ENCODE measurements around the gene RGMB.
A peak's percentile ranks its signal among the peaks of the same experiment; 100 is the strongest.

RGMB gene

DNA sequence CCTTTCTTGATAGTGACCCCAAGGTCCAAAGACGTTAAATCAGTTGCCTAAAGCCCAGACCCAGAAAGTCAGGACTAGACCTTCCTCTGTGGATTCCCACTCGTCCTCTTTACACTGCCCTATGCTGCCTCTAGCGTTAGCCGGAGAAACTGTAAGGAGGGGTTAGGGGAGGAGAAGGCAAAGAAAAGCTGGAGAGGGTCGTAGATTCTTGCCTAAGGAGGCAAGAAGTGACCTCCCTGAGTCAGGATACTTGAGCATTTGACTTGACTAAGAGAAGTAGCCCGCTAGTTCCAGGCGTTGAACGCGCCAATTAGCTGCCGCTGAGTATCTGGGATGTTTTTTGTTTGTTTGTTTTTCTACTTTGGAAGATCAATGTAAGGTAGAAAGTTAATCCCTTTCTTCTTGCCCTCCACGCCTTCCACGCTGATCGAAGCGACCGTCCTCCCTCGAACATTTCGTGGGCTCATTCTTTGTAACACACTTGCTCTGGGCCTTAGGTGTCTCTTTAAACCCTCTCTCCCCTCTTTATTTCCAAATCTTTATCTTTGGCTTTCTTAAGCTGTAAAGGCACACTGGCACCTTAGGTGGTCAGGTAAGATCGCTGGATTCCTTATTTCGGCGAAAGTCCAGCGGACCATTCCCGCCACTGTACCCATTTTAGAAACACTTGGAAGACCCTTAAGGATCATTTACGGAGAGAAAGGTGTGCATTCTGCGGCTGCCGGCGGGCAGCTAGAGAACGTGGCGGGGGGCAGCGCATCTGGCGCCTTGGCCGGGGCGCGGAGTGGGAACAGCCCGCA, 5.1 kb upstream of the RGMB start:
- DNase-seq (ENCODE audit: low spot score), result peak; percentile 74

DNA sequence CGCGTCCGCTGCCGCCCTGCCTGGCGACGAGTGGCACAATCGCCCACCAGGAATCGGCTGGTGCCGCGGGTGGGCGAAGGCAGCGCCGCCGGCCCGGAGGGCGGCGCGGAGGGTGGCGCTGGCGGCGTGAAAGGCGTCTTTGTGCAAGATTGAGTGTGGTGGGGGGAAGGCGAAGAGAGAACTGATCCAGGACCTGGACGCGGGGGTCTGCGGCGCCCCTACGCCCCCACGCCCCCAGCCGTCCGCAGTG, 4.6 kb upstream of the RGMB start:
- DNase-seq (ENCODE audit: low spot score), result no peak

DNA sequence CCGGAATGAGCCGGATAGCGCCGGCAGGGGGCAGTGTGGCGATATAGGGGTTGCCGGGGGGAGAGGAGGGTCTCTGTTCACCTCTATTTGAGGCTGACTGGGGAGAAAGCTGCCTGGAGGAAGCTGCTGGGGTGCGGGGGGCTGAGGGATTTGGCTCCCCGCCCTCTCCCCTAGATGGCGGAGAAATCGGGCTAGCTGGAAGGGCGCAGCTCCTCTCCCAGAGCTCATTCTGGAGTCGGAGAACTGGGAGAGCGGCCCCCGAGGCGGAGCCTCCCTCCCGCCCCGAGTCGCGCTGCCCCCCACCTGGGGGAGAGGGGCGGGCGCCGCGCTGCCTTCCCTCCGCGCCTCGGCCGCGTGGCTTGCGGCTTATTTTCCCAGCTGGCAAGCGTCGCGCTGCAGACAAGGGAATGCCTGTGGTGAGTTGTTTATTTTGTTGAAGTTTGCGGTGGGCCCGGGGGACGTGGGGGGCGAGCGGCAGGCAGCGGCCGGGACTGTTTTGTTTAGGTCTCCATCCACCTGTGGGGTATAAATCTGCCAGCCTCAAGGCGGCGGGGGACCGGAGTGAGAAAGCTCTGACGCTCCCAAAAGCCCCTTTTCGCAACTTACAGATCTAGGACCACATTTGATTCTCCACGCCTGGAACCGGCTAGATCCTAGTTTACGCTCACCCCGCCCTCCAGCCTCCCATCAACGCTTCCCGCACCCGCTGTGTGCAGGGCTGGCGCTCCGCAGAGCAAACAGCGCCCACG, 4.1 kb upstream of the RGMB start:
- peak; percentile 86 for DNase-seq (ENCODE audit: low spot score)

DNA sequence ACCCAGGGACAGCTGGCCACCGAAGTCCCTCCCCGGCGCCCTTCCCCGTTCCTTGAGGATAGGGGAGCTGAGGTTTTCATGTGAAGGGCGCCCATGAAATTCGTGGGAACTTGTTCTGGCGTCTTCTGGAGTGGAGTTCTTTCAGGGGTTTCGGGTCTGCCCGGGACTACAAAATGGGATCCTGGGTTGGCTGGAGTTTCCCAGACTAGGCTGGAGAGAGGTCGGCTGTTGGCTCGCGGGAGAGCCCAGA, 3.6 kb upstream of the RGMB start:
- no peak for DNase-seq (ENCODE audit: low spot score)

DNA sequence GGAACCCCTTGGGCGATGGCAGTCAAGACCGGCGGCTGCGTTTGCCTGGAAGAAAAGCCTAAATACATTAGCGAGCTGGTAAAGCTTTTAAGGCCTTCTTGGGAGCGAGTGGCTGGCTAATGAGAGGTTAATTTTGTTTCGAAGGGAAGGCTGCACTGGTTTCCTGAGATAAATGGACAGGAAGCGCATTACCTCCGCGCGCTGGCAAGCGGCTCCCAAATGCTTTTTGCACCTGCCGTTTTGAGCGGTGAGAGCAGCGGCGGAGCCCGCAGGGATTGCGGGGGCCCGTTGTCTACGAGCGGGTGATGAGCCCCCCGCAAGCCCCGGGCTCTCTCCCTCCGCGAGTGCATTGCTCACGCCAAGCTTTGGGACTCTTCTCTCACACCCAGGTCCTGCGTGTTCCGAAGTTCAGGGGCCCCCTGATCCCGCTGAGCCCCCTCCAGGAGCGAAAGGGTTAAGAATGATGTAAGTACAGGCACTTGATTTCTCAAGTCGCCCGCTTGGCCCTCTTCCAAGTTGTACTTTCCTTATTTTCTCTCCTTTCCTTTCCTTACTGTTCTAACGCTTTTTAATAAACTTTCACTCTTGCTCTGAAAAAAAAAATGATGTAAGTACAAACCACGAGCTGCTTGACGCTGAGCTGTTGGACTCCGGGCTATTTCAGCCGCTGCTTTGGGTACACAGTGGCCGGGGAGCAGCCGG, 3.1 kb upstream of the RGMB start:
- peak; percentile 60 for DNase-seq (ENCODE audit: low spot score)

DNA sequence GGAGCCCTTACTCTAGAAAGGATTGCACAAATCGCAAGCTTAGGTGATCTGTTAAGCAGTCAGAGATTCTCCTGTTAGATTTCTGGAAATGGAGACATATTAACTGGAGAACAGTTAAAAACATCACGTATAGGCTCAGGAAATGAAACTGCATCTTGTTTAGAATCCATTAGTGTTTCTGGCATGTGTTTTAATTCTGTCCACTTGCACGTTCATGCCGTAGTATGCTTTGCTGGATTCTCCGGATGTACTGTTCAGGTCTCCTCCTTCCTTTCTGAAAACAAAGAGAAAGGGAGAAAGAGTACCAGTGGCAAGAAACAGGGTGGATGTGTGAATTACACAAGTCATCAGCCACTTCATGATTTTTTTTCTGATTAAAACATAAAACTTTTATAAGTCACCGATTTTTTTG, 2.5 kb upstream of the RGMB start:
- no peak for DNase-seq (ENCODE audit: low spot score)

DNA sequence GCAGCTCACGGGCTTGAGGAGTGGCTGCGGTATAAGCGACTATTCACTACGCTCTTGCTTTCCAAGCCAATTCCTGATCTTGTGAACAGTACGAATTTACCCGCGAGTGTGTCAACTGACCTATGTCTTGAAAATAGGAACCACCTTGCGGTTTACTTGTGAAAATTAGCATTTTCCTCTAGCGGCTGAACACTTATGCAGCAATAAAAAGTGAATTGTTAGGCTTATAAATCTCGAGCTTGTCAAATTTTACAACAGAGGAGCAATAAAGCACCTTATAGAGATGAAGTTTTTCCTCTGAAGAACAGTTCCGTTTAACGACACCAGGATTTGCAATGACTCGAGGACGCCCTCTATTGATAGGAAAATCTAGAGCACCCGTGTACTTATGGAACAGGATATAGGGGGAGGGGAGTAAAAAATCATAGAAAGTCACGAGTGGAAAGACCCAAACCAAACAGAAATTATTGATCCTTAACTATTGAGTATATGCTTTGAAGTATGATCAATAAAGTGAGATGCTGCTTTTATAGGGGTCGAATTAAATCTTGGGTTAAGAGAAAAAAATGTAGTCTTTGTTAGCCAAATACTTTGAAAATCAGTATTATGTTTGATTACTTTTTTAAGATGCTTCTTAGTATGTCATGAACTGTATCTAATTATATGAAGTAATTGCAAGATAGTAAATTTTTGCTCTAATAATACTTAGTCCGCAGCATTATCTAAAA, 1.9 kb upstream of the RGMB start:
- DNase-seq (ENCODE audit: low spot score), result peak; percentile 63

DNA sequence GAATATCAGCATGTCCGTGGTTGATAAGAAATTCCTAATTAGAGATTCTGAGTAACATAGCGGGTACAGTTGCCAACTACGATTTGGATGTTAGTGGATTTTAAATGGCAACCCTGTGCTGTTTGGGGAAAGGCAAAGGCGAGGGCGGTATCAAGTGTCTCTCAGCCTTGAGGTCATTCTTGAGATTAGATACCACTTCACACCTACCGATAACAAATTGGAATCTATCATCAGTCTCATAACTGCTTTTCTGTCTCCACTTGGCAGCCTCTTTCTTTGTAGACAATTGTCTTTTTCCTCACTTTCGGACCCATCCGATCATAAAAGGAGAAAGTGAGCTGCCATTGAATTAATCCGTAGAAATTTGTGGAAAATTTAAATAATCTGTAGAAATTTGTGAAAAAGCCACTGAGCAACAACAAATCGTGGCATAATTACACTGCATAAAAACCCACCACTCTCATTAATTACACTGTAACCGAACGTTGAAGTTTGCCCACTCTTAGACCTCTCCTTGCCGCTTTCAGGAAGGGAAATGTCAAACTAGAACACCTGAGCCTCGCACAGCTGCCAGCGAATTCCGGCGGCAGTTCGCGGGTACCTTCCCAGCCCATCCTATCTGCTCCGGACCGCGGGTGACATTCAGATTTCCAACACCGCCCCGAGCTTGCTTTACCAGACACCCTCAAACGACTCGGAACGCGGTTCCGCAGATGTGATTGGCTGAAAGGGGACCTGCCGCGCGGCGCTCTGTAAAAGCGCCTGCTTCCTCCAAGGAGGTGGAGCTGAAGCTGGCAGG, 849 bp upstream of the RGMB start:
- peak; percentile 87 for DNase-seq (ENCODE audit: low spot score)

DNA sequence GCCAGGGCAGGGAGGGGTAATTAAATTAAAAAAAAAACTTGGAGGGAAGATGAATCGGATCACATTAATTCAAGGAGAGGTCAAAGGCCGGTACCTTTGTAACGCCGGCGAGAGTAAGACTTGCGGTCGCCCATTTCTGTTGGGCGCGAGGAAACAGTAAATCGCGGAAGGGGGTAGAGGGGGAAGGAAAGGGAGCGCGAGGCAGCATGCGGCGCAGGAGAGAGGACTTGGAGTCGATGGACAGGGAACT, 324 bp upstream of the RGMB start:
- DNase-seq (ENCODE audit: low spot score), result no peak

DNA sequence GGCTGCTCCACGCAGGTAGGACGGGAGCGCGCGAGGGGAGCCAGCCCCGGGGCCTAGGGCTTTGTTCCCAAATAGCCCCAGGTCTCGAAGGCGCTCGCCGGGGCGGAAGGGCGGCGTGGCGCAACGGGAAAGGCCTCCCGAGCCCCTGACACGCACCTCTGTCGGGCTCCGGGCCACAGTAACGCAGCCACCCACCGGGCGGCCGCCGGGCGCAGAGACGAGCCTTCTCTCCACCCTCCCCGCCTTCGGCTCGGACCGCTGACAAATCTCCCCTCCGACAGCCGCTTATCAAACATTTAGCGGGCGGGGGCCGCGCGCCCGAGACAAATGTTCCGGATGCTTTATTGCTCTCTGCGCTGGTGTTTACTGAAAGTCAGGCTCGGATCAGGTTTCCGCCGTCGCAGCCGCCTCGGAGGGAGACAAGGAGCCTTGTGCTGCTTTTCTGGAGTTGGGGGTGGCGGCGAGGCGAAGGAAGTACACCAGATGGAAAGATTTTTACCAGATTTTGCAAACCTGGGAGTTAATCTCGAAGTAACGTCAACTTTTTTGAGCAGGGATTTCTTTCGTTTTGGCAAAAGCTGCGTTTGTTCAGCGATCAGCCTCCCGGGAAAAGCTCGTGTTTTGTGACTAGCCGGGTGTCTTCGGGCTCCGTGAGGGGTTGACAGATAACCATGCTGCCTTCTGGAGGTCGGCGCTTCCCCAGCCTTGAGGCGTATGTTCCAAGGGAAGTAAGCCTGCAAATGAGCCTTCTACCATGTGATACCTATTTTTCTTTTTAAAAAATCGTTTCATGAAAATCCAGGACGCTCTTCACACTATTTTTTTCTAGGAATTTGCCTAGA, 950 bp downstream of the RGMB start:
- DNase-seq (ENCODE audit: low spot score), result peak; percentile 82

DNA sequence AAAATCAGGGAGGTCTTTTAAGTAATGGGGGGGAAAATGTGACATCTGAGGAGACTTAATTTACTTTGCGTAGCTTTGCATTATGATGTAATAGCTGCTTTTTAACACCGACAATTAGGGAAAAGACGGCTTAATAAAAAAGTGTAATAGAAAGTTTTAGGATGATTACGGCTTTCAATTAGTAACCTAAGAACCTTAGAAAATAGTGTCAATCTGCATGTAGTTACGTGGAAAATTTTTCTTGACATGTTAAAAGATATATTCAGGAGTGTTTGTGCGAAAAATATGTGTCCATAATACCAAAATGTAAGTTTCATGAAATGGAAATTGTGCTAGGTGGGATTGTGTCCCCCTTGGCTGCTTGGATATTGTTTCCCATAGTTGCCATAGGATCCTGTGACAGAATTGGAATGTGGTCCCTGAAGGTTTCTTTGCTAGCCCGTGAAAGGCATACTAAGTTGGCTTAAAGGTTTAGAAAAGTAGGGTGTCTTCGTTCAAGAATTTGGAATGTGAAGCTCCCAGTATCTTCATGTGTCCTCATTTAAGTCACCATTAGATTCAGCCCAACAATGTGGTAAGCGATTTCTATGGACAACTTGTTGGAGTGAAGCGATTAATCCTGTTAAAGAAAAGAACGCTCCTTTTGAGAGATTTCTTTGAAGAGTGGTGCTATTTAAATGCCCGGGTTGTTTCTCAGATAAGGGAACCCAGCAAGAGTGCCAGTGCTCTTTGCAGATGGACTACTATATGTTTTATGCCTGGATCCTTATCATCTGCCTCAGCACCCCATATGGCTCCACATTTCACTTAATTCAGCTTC, 2.0 kb downstream of the RGMB start:
- DNase-seq (ENCODE audit: low spot score), result no peak

DNA sequence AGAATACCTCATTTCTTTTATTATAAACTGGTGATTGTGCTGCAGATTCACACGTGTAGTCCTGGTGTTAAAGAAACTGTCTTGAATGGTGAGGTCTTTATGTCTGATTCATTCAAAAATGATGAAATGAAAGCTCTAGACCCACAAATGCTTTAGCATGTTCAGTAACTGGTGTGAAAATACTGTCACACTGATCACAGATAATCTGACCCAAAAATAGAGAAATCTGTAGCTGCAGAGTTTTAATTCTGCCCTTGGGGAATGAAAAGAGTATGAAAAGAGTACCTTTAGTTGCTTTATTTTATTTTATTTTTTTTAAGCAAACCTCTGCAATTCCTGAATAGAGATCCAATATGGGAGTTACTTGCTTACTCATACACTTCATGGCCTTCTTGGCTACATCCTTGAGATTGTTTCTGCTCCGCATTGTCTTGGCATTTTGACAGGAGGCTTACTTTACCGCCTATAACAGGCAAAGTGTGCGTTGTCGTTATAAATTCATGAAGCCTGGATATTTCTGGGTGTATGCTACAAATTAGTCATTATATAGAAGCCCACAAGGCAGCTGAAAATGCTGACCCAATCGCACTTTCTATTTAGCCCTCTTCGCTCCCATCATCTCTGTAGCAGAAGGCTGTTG, 2.7 kb downstream of the RGMB start:
- no peak for DNase-seq (ENCODE audit: low spot score)

DNA sequence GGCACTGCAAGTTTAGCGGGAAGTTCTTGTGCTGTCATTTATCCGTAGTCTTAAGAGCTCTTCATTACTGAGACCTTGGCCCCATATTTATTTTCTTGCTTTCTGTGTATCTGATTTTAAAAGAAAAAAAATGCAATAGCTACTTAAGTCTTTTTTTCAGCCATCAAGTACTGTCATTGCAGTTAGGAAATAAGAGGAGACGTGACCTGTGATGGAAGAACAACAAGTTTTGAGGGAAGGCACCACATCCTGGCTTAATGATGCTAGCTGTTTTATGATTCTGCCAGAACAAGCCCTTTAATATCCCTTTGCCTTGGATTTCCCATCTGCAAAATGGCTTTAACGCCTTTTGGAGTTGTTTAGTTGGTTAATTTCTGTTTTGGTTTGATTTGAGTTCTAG, 3.8 kb downstream of the RGMB start:
- no peak for DNase-seq (ENCODE audit: low spot score)

DNA sequence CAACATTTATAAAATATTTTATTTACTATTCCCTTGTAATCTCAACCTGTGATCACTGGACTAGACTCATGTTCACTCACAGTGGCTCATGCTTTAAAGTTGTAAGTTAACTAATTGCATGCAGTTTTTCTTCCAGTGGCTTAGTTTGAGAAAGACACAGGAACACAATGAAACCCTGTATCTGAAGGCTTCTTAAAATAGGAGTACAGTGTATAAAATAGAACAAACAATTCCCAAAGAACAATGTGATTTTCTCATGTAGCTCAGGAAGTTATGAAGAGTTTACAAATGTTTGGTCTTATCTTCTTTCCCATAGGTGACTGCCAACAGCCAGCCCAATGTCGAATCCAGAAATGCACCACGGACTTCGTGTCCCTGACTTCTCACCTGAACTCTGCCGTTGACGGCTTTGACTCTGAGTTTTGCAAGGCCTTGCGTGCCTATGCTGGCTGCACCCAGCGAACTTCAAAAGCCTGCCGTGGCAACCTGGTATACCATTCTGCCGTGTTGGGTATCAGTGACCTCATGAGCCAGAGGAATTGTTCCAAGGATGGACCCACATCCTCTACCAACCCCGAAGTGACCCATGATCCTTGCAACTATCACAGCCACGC, 5.9 kb downstream of the RGMB start:
- no peak for DNase-seq (ENCODE audit: low spot score)

DNA sequence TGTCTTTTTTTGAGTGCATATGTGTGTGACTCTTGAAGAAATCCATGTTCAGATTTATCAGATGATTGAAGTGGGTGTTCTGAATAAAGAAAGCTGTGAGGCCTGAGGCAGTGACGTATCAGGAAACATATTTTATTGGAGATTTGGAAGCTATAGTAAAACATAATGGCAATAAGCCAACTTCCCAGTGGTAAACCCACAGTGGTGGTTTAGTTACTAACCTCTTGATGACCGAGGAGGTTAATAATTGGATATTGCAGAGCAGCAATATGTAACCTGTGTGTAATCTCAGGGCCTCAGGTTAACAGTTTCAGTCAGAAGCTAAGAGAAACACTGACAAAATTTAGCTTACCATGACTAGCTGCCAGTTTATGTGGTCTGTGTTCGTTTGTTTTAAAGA, 6.9 kb downstream of the RGMB start:
- no peak for DNase-seq (ENCODE audit: low spot score)

DNA sequence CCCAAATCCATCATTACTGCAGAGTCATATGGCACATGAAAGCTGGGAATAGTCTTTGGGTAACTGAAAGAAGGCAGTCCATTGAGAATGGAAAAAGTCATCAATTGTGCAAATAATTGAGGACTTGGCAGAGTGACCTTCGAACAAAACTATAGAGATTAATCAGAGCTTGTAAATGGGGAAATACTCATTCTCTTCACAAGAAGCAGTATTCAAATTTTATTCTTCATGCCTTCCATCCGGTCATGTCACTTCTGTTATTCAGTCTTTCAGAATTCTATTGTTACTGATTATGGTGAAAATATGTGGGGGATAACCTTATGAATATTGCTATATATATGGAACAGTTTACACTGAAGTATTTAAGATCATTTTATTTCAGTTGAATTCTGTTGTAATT, 8.1 kb downstream of the RGMB start:
- no peak for DNase-seq (ENCODE audit: low spot score)

DNA sequence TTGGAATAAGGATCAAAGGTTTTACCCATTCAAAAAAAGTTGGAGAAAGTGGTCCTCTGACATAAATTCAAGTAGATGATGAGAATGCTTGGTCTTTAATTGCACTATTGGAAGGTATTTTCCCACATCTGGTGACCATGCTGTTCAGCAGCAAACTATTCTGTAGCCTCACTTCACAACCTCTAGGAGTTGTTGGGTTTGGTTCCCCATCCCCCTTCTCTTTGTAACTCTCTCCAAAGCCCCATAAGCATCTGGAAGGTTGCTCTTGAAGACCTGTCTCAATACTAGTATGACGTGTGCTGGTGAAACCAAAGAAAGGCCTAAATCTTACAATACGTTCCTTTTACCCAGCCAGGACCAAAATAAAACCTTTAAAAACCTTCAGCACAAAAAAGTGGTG, 8.5 kb downstream of the RGMB start:
- DNase-seq (ENCODE audit: low spot score), result no peak

DNA sequence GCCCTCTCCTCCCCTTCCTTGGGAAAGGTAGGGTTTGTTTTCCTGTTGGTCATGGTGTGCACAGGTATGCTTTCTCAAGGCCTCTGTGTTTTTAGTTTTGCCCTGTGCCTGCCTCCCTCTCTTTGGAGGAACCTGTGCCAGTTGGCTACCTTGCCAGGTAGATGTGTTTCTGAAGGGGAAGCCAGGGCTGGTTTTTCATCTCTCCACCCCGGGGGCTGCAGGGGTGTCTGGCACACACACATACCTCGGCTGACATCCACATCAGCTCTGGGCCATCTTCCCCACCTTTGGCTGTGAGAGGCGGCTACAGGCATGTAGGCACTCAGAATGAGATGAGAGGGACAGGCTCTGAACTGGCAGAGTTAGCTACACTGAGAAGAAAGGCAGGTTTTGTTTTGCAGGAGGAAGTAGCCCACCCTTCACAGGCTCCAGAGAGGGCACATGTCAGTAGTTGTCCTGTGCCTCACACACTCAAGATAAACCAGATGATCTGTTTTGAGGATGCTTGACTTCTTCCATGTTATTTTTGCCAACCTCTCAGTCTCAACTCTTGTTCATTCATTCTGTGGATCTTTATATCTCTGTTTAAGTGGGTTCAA, 9.7 kb downstream of the RGMB start:
- DNase-seq (ENCODE audit: low spot score), result no peak

DNA sequence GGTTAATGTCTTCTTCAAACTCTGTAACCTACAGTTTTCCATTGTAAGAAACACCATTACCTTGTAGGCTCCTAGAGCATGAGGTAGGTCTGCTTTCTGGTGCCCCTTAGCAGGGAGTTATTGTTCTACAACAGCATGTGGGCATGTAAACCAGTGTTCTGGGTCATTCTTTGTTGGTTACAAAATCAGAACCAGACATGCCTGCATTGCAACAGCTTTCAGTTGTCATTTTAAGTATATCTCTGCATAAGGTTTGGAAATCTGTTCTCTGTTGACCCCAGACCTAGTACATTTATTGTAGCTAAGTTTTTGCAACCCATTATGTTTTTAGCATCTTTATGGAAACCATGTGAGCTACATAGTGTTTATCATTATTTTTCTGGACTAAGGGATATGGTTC, 10.9 kb downstream of the RGMB start:
- DNase-seq (ENCODE audit: low spot score), result no peak
